A549 (cell line): ENCODE measurements around the gene FBXO2.

Experiments used
- BHLHE40 ChIP-seq: IDR thresholded peaks from 2 replicates; pipeline ENCODE4 v1.6.1; 2012; ENCODE audit warnings: low read depth, low read length, inconsistent platforms
- CHD4 ChIP-seq: fragments of 200-600 bp; sonication (generic); IDR thresholded peaks from 2 replicates; pipeline ENCODE4 v1.6.1; 2016; ENCODE audit warnings: antibody characterized with exemption, mild to moderate bottlenecking, borderline replicate concordance
- ESRRA ChIP-seq: fragments of 150-350 bp; IDR thresholded peaks from 2 replicates; pipeline ENCODE4 v1.6.1; 2014; ENCODE audit warnings: mild to moderate bottlenecking, low read length, borderline replicate concordance
- MYC ChIP-seq: IDR thresholded peaks from 2 replicates; pipeline ENCODE4 v1.6.1; 2012; ENCODE audit warnings: mild to moderate bottlenecking, inconsistent platforms, low read length, improper control_type of control experiment, borderline replicate concordance
- POLR2A ChIP-seq: IDR thresholded peaks from 2 replicates; pipeline ENCODE4 v1.6.1; 2012; ENCODE audit warnings: mild to moderate bottlenecking, low read length
- SMC3 ChIP-seq: fragments of >200 bp; sonication (Bioruptor Twin); formaldehyde crosslinking; IDR thresholded peaks from 3 replicates; pipeline ENCODE4 v1.6.1; 2018; ENCODE audit warnings: inconsistent platforms
- TF ChIP-seq, protein P1 (sequence below): fragments of >200 bp; sonication (Bioruptor Twin); formaldehyde crosslinking; IDR thresholded peaks from 3 replicates; pipeline ENCODE4 v1.5.1; 2016
- TF ChIP-seq, protein P2 (sequence below): fragments of 450-650 bp; IDR thresholded peaks from 2 replicates; pipeline ENCODE4 v1.6.1; 2014; ENCODE audit warnings: antibody characterized with exemption
- TF ChIP-seq, protein P3 (sequence below): IDR thresholded peaks from 2 replicates; pipeline ENCODE4 v1.6.1; 2012
- TF ChIP-seq, protein P4 (sequence below): IDR thresholded peaks from 2 replicates; pipeline ENCODE4 v1.6.1; 2012; ENCODE audit warnings: low read depth, borderline replicate concordance

DNA sequence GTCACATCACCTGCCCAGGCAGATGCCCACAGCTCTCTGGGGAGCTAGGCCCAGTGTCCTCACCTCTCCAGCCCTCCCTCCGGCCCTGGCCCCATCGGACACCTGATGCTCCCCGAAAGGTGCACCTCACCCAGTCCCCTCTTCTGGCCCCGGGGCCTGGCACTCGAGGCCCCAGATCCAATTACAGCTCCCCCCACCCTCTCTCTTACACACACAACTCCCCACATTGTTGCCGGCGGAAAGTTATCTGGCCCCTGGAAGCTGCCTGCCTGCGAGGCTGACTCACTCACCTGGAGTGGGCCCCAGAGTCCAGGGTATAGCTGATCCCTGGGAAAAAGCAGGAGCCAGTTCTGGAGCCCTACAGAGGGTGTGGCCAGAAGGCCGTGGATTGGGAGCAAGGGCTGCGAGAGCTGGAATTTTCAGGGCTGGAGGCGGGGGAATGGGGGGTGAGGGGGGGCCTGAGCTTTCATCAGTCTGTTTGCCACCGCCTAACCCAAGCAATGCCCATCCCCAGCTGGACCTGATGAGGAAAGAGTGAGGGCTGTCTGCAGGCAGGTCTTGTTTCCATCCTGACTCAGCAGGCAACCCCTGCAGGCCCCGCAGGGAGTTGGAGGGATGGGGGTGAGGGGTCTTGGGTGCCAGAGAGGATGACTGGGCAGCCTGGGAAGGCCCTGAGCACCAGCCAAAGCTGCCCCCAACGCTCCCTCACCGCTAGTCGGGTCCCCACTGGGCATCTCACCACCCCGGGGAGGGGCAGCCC lies 948 bp downstream of the FBXO2 start:
- TF ChIP-seq, protein P1, sequence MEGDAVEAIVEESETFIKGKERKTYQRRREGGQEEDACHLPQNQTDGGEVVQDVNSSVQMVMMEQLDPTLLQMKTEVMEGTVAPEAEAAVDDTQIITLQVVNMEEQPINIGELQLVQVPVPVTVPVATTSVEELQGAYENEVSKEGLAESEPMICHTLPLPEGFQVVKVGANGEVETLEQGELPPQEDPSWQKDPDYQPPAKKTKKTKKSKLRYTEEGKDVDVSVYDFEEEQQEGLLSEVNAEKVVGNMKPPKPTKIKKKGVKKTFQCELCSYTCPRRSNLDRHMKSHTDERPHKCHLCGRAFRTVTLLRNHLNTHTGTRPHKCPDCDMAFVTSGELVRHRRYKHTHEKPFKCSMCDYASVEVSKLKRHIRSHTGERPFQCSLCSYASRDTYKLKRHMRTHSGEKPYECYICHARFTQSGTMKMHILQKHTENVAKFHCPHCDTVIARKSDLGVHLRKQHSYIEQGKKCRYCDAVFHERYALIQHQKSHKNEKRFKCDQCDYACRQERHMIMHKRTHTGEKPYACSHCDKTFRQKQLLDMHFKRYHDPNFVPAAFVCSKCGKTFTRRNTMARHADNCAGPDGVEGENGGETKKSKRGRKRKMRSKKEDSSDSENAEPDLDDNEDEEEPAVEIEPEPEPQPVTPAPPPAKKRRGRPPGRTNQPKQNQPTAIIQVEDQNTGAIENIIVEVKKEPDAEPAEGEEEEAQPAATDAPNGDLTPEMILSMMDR: no peak
- TF ChIP-seq, protein P2, sequence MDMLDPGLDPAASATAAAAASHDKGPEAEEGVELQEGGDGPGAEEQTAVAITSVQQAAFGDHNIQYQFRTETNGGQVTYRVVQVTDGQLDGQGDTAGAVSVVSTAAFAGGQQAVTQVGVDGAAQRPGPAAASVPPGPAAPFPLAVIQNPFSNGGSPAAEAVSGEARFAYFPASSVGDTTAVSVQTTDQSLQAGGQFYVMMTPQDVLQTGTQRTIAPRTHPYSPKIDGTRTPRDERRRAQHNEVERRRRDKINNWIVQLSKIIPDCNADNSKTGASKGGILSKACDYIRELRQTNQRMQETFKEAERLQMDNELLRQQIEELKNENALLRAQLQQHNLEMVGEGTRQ: no peak
- TF ChIP-seq SMC3 (no peak), CHD4 (no peak), ESRRA (no peak), POLR2A (no peak), BHLHE40 (no peak), MYC (no peak)
- TF ChIP-seq, protein P3, sequence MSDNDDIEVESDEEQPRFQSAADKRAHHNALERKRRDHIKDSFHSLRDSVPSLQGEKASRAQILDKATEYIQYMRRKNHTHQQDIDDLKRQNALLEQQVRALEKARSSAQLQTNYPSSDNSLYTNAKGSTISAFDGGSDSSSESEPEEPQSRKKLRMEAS: no peak
- TF ChIP-seq, protein P4, sequence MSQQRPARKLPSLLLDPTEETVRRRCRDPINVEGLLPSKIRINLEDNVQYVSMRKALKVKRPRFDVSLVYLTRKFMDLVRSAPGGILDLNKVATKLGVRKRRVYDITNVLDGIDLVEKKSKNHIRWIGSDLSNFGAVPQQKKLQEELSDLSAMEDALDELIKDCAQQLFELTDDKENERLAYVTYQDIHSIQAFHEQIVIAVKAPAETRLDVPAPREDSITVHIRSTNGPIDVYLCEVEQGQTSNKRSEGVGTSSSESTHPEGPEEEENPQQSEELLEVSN: no peak
